Stimulated activated naive CD8-positive, alpha-beta T cell treated with anti-CD3 and anti-CD28 coated beads, Interleukin-15, Interleukin-2, amounts not matched to agents 100 ng/mL and 50 ng/mL, for 24 hours (primary cell): ENCODE data around the gene ZNF185.

ENCODE experiments used
- H3K27ac Mint-ChIP-seq: one replicate; pipeline ENCODE4 v1.8.0; 2021; ENCODE audit warnings: mild to moderate bottlenecking, mixed read lengths
- H3K27me3 Mint-ChIP-seq: one replicate; pipeline ENCODE4 v1.8.0; 2021; ENCODE audit warnings: mixed read lengths
- H3K36me3 Mint-ChIP-seq: one replicate; pipeline ENCODE4 v1.8.0; 2021; ENCODE audit warnings: low read depth, mixed read lengths
- H3K4me1 Mint-ChIP-seq: one replicate; pipeline ENCODE4 v1.8.0; 2021; ENCODE audit warnings: low read depth, mixed read lengths
- H3K4me3 Mint-ChIP-seq: one replicate; pipeline ENCODE4 v1.8.0; 2021; ENCODE audit warnings: mild to moderate bottlenecking, mixed read lengths
- H3K9me3 Mint-ChIP-seq: one replicate; pipeline ENCODE4 v1.8.0; 2021; ENCODE audit warnings: mixed read lengths

Gene ZNF185

GRCh38 chrX:152945021-152945979, 47.4 kb downstream of the ZNF185 start:
- H3K27me3 Mint-ChIP-seq = no peaks in the 10 kb centered on the region
- H3K27ac Mint-ChIP-seq = no peak overlapping the region
- H3K36me3 Mint-ChIP-seq = no peaks in the 10 kb centered on the region
- no peaks in the 10 kb centered on the region for H3K9me3 Mint-ChIP-seq
- peaks cover 15% of the 10 kb centered on the region for H3K4me1 Mint-ChIP-seq
- H3K4me3 Mint-ChIP-seq = no peak overlapping the region

- no peaks in the 10 kb centered on the region for H3K27me3 Mint-ChIP-seq
- H3K4me1 Mint-ChIP-seq = peaks cover 6% of the 10 kb centered on the region
- H3K4me3 Mint-ChIP-seq = no peak overlapping the region
- no peaks in the 10 kb centered on the region for H3K36me3 Mint-ChIP-seq
- no peaks in the 10 kb centered on the region for H3K9me3 Mint-ChIP-seq
- no peak overlapping the region for H3K27ac Mint-ChIP-seq
Observed at GRCh38 chrX:152946681-152947080, 48.8 kb downstream of the ZNF185 start.
